ENCODE measurements around the gene ARID5B. TPM values are rescaled to one million over a fixed set of nuclear protein-coding genes. Genes with fewer than 3 reads are reported as not detected.

Gene ARID5B
- total RNA-seq, 2 experiments from 2014 or later = 49.2 to 51.3 TPM

DNA sequence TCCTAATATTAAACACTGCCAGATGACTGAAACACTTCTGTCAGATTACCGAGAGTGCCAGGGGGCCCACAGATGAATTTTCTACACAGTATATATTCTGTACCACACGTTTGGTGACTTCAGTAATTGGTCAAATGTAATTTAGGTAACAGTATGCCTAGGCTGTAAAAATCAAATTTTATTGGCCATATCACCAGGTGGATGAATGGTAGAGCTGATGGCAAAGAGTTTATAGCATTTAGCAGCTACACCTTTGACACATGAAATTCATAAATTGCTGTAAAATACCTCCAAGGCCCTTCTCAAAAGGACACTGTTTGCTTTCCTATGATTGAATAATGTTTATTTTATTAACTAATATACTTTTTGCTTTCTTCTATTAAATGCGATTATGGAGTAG lies 101.3 kb downstream of the ARID5B start:
- Histone ChIP-seq H3K27me3 (ENCODE audit: control insufficient read depth in 1 of 2, insufficient read depth in 2 of 2, low read length in 2 of 2) (no peaks in the 10 kb centered on the region), H3K27ac (ENCODE audit: low read depth in 1 of 2, low read length in 2 of 2) (no peak overlapping the region), H3K36me3 (ENCODE audit: insufficient read depth, low read length) (peaks cover 31% of the 10 kb centered on the region), H3K9me3 (ENCODE audit: control insufficient read depth in 1 of 2, insufficient read depth in 1 of 2, low read length in 2 of 2) (no peaks in the 10 kb centered on the region), H3K4me3 (ENCODE audit: low read length) (no peak overlapping the region), H3K4me1 (ENCODE audit: insufficient read depth, low read length) (peaks cover 8% of the 10 kb centered on the region)
- ChIA-PET POLR2A (no interaction called here), CTCF (no interaction called here)
- TF ChIP-seq, protein P1, sequence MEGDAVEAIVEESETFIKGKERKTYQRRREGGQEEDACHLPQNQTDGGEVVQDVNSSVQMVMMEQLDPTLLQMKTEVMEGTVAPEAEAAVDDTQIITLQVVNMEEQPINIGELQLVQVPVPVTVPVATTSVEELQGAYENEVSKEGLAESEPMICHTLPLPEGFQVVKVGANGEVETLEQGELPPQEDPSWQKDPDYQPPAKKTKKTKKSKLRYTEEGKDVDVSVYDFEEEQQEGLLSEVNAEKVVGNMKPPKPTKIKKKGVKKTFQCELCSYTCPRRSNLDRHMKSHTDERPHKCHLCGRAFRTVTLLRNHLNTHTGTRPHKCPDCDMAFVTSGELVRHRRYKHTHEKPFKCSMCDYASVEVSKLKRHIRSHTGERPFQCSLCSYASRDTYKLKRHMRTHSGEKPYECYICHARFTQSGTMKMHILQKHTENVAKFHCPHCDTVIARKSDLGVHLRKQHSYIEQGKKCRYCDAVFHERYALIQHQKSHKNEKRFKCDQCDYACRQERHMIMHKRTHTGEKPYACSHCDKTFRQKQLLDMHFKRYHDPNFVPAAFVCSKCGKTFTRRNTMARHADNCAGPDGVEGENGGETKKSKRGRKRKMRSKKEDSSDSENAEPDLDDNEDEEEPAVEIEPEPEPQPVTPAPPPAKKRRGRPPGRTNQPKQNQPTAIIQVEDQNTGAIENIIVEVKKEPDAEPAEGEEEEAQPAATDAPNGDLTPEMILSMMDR (IDR thresholded peaks at IDR 0.05) = no peak
- ATAC-seq (ENCODE audit: poor library complexity) (no peak), DNase-seq (no peak)
- Mint-ChIP-seq H3K36me3 (ENCODE audit: low read depth) (peaks cover 90% of the 10 kb centered on the region), H3K27me3 (no peaks in the 10 kb centered on the region), H3K4me3 (no peak overlapping the region), H3K27ac (no peak overlapping the region), H3K9me3 (no peaks in the 10 kb centered on the region), H3K4me1 (ENCODE audit: low read depth) (peaks cover 84% of the 10 kb centered on the region)
- intact Hi-C loops (cut with DNase I, micrococcal nuclease) = no loop called here

DNA sequence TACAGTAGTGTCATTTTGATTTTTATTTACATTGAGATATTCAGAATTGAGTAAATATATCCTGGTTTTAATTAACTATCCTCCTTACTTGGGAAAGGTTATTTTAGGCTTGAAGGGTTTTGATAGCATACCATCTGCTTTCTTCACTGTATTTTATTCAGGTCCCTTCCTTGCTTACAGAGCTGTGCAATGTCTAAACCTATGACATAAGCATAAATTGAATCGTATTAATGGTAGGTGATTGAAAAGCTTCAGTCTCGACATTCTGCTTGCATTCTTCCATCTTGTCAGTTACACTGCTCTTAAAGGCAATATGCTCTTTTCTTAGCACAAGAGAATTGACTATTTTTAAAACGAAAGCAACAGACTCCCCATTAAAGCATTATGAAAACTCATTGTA lies 102.5 kb downstream of the ARID5B start:
- no peak for DNase-seq
- Histone ChIP-seq H3K27ac (ENCODE audit: low read depth in 1 of 2, low read length in 2 of 2) (no peak overlapping the region), H3K36me3 (ENCODE audit: insufficient read depth, low read length) (peaks cover 31% of the 10 kb centered on the region), H3K4me3 (ENCODE audit: low read length) (no peak overlapping the region), H3K27me3 (ENCODE audit: control insufficient read depth in 1 of 2, insufficient read depth in 2 of 2, low read length in 2 of 2) (no peaks in the 10 kb centered on the region), H3K9me3 (ENCODE audit: control insufficient read depth in 1 of 2, insufficient read depth in 1 of 2, low read length in 2 of 2) (no peaks in the 10 kb centered on the region), H3K4me1 (ENCODE audit: insufficient read depth, low read length) (peaks cover 5% of the 10 kb centered on the region)
- Mint-ChIP-seq H3K4me3 (no peak overlapping the region), H3K27me3 (no peaks in the 10 kb centered on the region), H3K9me3 (no peaks in the 10 kb centered on the region), H3K36me3 (ENCODE audit: low read depth) (peaks cover 81% of the 10 kb centered on the region), H3K27ac (no peak overlapping the region), H3K4me1 (ENCODE audit: low read depth) (peaks cover 74% of the 10 kb centered on the region)
- TF ChIP-seq, protein P1 (IDR thresholded peaks at IDR 0.05) = no peak
- CTCF ChIA-PET = no interaction called here
- intact Hi-C loops (cut with DNase I, micrococcal nuclease) = no loop called here
- ATAC-seq (ENCODE audit: poor library complexity) = no peak
- POLR2A ChIA-PET = interaction anchor here (0.5 to 2.2 kb wide), 4 partner anchors 11 to 101 kb away, joined by 3 to 6 read pairs (median 3); no protein-coding TSS in a partner anchor

DNA sequence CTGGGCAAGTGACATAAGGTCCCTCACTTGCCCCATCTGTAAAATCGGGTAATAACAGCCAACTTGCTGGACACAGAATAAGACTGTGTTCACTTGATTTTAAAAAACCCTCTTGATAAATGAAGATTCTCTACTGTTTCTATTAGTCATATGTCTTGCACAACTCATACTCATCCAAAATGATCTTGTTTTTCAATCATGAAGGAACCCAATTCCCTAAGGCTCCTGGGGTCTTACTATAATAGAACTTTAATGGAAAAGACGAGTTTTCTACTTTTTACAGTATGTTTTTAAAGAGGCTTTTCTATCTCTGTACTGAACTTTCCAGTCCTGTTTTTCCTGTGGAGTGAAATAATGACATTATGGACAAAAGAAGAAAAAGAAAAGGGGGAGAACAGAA lies 103.8 kb downstream of the ARID5B start:
- no peak for DNase-seq
- H3K4me1 Mint-ChIP-seq (ENCODE audit: low read depth) = peaks cover 72% of the 10 kb centered on the region
- no peaks in the 10 kb centered on the region for H3K27me3 Mint-ChIP-seq
- POLR2A ChIA-PET = interaction anchor here (2.2 kb wide), 1 partner anchor 12 kb away, joined by 6 read pairs; no protein-coding TSS in a partner anchor
- Histone ChIP-seq H3K27me3 (ENCODE audit: control insufficient read depth in 1 of 2, insufficient read depth in 2 of 2, low read length in 2 of 2) (no peaks in the 10 kb centered on the region), H3K9me3 (ENCODE audit: control insufficient read depth in 1 of 2, insufficient read depth in 1 of 2, low read length in 2 of 2) (no peaks in the 10 kb centered on the region), H3K36me3 (ENCODE audit: insufficient read depth, low read length) (peaks cover 23% of the 10 kb centered on the region), H3K4me1 (ENCODE audit: insufficient read depth, low read length) (peaks cover 5% of the 10 kb centered on the region), H3K27ac (ENCODE audit: low read depth in 1 of 2, low read length in 2 of 2) (no peak overlapping the region), H3K4me3 (ENCODE audit: low read length) (no peak overlapping the region)
- intact Hi-C loops (cut with DNase I, micrococcal nuclease) = no loop called here
- CTCF ChIA-PET = no interaction called here
- H3K27ac Mint-ChIP-seq = peak overlapping the region; percentile 7
- no peaks in the 10 kb centered on the region for H3K9me3 Mint-ChIP-seq
- ATAC-seq (ENCODE audit: poor library complexity) = no peak
- TF ChIP-seq, protein P1 (IDR thresholded peaks at IDR 0.05) = no peak
- peaks cover 72% of the 10 kb centered on the region for H3K36me3 Mint-ChIP-seq (ENCODE audit: low read depth)
- no peak overlapping the region for H3K4me3 Mint-ChIP-seq
